ENCODE results near the gene ATOH8.

DNA sequence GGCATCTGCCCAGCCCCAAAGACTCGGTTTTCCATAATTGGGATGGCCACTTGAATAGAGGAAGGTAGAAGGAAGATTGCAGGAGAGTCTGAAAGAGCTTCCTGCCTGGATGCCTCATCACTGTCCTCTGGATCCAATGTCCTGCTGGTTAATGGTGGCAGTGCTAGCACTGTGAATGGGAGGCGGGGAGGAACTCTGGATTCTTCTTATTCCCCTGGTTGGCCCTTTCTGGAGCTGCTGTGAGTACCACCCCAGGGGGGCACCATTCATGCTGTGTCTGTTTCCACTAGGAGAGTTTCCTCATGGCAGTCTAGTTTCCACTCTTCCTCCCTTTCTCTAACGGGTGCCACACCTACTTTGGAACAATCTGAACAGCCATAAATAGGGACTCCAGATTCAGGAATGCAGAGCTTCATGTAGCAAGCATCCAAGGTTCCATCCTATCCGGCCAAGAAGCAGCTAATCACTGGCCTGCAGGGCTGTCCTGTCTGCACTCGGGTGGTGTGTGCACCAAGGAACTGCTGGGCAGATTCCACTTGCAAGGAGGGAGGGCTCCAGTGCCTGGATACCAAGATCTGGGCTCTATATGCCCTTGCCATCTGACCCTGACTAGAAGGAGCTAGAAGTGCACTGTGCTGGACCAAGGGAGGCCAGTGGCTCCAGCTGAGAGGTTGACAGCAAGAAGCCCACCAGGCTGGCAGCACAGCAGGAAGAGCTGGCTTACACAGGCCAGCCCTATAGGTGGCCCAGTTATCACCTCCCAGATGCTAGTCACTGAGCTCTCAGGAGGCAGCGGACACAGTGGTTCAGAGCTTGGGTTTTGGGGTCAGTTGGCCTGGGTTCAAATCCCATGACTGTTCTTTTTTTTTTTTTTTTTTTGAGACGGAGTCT is 4.6 kb upstream of the ATOH8 start:
- TF ChIP-seq CTCF (conservative IDR thresholded peaks at IDR 0.05; ENCODE audit: low read length) (no peak), EZH2phosphoT487 (IDR thresholded peaks at IDR 0.05; ENCODE audit: borderline replicate concordance, low read depth, low read length) (no peak)
